LNCaP clone FGC (cell line): ENCODE results near the gene OPCML.

Source experiments
- DNase-seq: peaks from one replicate; pipeline ENCODE4 v3.0.0-alpha.2; 2011; ENCODE audit warnings: low read depth
- H3K4me3 ChIP-seq: 2 replicates; pipeline ENCODE4 v1.5.1; 2011; ENCODE audit warnings: mild to moderate bottlenecking, low read depth, low read length, control low read depth
- TF ChIP-seq, protein P1 (sequence below): IDR thresholded peaks from 2 replicates; pipeline ENCODE4 v1.5.1; 2012; ENCODE audit warnings: mild to moderate bottlenecking; ENCODE audit not compliant: control insufficient read depth, insufficient read depth; ENCODE audit errors: extremely low read depth

OPCML gene

DNA sequence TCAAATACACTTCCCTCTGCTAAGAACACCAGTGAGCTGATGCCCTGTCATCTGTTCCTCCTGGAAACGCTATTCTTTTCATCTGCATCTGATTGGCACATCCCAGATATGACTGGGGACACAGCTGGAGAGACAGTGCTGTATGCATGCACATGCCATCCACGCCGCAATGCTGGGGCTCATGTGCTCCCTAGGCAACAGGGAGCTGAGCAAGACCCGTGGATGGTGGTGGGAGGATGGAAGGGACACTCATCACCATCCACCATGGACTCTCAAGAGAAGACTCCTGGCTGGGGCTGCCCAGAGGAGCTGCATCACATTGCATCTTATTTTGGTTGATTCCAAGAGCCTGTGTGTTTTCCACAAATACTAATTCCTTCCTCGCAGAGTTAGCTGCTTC lies 534.9 kb downstream of the OPCML start:
- no peak for DNase-seq
- TF ChIP-seq, protein P1, sequence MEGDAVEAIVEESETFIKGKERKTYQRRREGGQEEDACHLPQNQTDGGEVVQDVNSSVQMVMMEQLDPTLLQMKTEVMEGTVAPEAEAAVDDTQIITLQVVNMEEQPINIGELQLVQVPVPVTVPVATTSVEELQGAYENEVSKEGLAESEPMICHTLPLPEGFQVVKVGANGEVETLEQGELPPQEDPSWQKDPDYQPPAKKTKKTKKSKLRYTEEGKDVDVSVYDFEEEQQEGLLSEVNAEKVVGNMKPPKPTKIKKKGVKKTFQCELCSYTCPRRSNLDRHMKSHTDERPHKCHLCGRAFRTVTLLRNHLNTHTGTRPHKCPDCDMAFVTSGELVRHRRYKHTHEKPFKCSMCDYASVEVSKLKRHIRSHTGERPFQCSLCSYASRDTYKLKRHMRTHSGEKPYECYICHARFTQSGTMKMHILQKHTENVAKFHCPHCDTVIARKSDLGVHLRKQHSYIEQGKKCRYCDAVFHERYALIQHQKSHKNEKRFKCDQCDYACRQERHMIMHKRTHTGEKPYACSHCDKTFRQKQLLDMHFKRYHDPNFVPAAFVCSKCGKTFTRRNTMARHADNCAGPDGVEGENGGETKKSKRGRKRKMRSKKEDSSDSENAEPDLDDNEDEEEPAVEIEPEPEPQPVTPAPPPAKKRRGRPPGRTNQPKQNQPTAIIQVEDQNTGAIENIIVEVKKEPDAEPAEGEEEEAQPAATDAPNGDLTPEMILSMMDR = no peak

DNA sequence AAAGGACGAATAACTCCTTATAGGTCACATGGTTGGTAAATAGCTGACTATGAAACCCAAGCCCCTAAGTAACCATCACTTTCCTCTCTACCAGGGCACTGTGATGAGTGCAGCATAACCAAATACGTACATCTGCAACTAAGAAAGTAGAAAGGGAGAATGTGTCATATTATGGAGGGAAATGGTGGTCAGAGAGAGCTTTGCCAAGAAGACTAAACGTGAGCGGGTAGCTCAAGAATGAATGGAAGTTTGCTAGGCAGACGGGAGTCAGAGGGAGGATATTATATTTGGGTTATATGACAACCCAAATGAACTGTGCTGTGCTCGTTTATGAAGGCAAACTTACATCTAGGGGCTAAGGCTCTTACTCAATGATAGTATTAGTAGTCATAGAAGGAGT lies 537.3 kb downstream of the OPCML start:
- no peak overlapping the region for H3K4me3 ChIP-seq
- TF ChIP-seq, protein P1 = no peak
- DNase-seq = no peak

More for the DNA sequence above, 534.9 kb downstream of the OPCML start:
- H3K4me3 ChIP-seq = no peak overlapping the region

DNA sequence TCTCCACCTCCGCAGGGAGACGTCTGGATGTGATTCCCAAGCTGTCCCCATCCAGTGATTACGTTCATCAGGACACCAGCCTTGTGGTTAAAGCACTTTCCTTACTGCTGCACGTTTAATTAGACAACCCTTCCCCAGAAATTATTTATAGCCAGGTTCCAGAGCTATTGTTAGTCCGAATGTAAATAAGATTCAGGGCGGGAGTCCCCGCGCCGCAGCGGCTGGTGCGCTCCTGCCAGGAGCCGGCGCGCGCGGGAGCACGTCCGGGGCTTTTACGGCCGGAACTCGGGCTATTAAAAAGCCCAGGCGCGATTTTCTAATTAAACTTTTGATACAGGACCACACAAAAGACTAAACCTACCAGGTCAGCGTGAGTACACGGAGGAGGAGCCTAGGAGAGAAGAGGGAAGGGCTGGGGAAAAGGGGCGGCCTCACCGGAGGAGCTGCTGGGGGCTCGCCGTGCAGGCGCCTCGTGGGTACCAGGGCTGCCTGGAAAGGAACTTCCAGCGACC lies 538.3 kb downstream of the OPCML start:
- TF ChIP-seq, protein P1 = no peak
- no peak for DNase-seq
- no peak overlapping the region for H3K4me3 ChIP-seq

DNA sequence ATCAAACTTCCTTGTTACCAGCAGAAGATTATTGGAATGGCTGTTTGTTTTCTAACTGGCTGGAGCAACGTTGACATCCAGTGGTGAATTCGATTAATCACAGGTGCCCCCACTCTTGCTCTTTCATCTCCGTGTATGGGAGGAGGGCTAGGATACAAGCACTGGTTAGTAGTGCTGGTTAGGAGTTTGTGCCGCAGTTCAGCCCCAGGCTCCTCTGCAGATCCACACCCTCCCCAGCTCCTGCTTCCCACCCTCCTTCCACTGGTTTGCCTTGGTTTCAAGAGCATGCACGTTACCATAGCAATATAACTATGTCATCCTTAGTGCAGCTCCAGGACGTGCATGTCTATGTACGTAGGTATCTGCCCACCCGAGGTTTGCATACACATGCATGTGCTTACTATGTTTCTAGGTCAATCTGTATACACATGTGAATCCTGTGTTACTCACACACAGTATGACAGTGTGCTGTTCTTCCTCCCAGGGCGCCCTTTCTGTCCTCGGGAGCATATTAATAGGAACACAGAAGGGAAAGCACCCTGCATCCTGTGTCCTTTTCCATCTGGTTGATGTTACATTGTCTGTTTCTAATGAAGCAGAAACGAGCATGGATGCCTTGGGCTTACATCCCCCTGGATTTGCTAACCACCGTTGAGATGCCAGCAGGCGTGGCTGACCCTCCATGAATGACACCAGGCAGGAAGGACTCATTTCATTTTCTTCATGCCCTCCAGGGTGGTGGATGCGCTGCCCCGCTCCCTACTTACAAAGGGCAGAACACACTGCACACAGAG lies 539.3 kb downstream of the OPCML start:
- H3K4me3 ChIP-seq = no peak overlapping the region
- TF ChIP-seq, protein P1 = no peak
- no peak for DNase-seq

DNA sequence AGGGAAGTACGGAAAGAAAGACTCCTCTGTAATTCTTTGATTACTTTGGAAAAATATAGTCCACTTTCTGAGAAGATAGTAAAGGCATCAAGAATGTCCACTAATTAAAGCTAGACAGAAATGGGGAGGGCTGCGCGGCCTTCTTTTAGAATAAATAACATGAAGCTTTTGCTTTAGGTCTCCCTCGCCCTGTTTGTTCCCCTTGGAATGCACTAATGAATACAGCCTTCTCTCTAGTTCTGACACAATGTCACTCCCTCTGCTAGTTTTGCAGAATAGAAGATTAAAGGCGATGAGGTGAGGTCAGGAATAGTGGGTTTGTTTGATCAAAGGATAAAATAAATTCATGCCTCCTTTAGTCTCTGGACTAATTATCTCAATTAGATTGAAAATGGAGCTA lies 543.9 kb downstream of the OPCML start:
- H3K4me3 ChIP-seq = no peak overlapping the region
- TF ChIP-seq, protein P1 = no peak
- DNase-seq = no peak

DNA sequence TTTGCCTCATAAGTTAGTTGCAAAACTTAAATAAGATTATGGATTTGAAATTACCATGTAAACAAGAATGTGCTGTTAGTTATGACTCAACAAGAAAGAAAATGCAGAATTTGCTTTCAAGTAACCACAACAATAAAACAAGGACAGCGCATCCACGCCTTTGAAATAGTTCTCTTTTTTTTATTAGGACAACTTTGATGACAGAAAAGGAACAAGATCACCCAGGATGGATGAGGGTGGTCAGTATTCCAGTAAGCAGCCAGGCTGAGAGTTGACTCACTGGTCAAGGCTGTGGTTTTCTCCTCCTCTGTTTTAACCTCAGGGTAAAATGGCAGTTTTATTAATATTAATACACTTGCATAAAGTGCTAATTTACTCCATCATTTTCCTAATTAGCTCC lies 544.4 kb downstream of the OPCML start:
- no peak for DNase-seq

More for the DNA sequence above, 544.4 kb downstream of the OPCML start:
- TF ChIP-seq, protein P1 = no peak
- H3K4me3 ChIP-seq = no peak overlapping the region
